GM21528 (cell line): ENCODE measurements around the gene ERMARD.

ENCODE experiments used
- ATAC-seq: cut with Tn5 transposase; IDR thresholded peaks from one replicate; pipeline ENCODE4 v1.9.1; 2021; ENCODE audit warnings: mild to moderate bottlenecking, moderate library complexity; ENCODE audit not compliant: unreplicated experiment, low FRiP score

The ERMARD gene

DNA sequence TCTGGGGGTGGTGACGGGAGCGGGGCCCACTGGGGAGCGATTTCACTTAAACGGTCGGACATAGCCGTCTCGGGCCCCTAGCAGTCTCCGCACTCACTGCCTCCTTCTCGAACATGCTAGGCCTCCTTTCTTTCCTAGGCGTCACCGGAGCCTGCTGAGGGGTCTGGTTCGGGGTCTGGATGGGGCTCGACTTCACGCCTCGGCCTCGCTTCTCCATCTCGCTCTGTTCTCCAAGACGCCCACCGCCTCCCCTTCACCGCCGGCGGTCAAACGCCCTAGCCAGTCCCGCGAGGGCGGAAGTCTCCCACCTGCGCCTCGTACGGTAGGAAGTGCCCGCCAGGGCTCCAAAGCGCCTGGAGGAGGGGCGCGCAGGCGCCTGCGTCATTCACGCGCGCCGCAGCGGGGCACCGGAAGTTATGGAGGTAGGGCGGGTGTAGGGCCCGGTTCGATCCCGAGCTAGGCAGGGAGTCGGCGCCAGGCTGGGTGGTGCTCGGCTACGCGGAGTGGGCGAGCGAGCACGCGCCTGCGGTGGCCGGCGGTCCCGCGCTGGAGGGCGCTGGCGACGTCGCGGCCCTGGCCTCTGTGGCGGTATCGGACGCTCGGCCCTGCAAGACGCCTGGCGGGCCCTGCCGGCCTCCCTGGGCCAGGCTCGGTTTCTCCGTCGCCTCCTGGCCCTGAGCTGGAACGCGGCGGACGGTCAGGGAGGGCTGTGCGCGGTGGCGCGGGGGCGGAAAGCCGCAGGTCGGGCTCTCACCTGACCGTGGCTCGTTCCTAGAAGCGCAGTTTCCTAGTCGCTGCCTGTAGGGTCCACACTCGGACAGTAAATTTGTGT is at the start of gene ERMARD, which contains the start of gene DYNLT2:
Gene ERMARD (plus strand): TSS at position 381 of the 832 bp plus-strand sequence. CDS start 36 bp downstream, at position 417.
Gene DYNLT2 (minus strand): TSS at position 331 of the 832 bp plus-strand sequence. CDS start 114 bp downstream, at position 217.
- ATAC-seq = peak; percentile 95

DNA sequence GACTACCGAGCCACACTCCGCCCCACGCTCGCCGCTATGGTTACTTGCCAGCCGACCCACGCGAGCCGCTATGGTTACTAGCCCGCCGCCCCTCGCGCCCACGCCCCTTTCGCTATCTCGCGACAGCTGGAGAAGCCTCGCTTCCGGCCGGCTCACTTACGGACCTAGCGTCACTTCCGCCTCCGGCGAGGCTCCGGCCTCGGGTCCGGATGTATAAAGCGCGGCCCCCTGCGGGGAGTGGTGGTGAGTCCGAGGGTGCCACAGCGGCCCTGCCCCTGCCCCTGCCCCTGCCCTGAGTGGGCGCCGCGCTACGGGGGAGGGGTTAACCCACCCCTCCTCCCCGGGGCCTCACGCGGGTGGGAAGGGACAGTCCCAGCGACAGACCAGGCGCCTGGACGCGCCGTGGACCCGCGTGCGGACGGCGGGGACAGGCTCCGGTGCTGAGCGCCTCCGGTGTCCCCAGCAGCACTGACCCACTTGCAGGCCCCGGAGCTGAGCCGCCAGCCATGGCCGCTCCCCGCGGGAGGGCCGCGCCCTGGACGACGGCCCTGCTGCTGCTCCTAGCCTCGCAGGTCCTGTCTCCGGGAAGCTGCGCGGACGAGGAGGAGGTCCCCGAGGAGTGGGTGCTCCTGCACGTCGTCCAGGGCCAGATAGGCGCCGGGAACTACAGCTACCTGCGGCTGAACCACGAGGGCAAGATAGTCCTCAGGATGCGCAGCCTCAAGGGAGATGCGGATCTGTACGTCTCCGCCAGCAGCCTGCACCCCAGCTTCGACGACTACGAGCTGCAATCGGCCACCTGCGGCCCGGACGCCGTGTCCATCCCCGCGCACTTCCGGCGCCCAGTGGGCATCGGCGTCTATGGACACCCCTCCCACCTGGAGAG is 49.2 kb upstream of the ERMARD start, which contains the start of the genes C6orf120 and WDR27:
Gene C6orf120 (plus strand): TSS at position 173 of the 886 bp plus-strand sequence. CDS start 334 bp downstream, at position 507.
Gene WDR27 (minus strand): TSS at position 76 of the 886 bp plus-strand sequence. CDS start 13,024 bp downstream, outside the sequence.
- ATAC-seq = peak; percentile 97

- ATAC-seq = peak; percentile 21
Measured at GRCh38 chr6:169702840-169703246, 48.6 kb upstream of the ERMARD start.

- no peak for ATAC-seq
Measured at GRCh38 chr6:169707772-169708171, 43.6 kb upstream of the ERMARD start.

DNA sequence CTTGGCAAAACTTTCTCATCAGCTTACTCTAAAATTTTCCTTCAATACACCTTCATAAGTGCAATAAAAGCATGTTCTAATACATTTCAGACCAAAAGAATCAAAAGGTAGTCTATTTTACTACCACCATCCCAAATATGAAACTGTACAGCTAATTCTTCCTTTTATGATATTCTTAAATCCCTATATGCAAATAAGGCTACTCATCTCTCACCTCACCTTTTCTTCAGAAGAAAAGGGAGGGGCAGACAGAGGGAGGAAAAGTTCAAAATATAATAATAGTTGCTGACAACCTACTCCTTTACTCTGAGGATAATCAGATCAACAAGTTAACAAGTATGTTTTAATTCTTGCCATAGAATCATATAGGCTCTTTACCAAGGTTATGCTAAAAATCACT is 42.1 kb upstream of the ERMARD start:
- no peak for ATAC-seq

DNA sequence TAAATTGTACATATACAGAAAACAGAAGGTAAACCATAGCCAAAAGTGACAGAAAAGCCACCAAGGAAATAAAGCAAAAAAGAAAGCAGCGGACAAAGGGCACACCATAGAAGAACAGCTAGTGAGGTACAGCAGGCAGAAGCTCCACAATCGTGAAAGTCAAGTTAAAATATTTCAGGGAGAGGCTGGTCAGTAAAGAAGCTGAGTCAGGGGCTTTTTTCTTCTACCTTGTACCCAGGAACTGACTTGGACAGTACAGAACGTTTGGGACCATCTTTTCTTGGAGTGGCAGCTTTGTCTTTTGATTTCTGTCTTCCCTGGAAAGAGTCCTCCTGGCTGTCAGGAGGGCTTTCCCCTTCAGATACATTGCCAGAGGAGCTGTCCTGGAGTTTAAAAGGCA is 41.4 kb upstream of the ERMARD start:
- no peak for ATAC-seq

DNA sequence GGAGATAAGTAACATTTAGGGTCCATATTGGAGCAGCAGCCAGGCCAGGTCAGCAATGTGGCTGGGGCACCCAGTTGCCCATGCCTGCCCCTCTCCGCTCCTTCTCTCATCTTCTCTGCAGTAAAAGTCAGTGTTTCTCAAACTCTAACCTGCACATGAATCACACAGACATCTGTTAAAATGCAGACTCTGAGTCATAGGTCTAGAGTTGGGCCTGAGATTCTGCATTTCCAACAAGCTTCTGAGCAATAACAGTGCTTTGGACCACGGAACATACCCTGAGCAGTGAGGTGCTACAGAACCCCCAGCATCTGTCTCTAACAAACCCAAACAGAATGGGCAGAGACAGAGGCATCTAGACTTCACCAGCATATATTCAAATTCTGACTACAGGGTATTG is 37.2 kb upstream of the ERMARD start:
- ATAC-seq = no peak

DNA sequence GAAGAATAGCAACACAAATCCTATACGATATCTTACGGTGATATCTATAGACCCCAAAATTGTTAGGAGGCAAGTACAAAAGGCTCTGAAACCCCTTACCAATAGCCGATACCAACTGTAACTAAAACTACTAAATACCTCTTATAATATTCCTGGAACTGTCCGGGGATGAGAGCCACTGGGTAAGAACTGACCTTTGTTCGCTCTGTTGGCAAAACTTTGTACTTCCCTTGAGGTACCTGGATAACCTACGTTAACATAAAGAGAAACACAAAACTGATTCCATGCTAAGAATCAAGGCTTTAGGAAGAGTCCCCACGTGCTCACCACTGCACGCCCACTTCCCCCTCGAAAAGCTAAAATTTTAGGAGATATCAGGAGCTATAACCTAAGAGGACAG is 36.8 kb upstream of the ERMARD start:
- ATAC-seq = no peak

GRCh38 chr6:169719117-169719516 is 32.3 kb upstream of the ERMARD start:
- ATAC-seq = no peak

DNA sequence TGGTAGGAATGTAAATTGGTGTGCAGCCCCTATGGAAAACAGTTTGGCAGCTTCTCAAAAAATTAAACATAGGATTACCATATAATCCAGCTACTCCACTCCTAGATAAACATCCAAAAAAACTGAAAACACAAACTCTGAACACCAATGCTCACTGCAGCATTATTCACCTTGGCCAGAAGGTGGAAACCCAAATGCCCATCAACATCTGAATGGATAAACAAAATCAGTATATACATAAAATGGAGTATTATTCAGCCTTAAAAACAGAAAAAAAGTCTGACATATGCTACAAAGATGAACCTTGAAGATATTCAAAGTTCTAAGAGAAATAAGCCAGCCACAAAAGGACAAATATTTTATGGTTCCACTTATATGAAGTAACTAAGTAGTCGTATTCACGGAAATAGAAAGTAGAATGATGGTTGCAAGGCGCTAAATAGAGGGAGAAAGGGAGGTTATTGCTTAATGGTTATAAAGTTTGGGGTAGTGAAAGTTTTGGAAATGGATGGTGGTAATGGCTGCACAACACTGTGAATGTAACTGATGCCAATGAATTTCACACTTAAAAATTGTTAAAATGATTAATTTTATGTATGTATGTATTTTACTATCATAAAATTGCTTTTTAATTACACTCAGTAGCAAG is 31.1 kb upstream of the ERMARD start:
- ATAC-seq = no peak

- peak; percentile 24 for ATAC-seq
Measured at GRCh38 chr6:169722362-169723199, 28.8 kb upstream of the ERMARD start.

DNA sequence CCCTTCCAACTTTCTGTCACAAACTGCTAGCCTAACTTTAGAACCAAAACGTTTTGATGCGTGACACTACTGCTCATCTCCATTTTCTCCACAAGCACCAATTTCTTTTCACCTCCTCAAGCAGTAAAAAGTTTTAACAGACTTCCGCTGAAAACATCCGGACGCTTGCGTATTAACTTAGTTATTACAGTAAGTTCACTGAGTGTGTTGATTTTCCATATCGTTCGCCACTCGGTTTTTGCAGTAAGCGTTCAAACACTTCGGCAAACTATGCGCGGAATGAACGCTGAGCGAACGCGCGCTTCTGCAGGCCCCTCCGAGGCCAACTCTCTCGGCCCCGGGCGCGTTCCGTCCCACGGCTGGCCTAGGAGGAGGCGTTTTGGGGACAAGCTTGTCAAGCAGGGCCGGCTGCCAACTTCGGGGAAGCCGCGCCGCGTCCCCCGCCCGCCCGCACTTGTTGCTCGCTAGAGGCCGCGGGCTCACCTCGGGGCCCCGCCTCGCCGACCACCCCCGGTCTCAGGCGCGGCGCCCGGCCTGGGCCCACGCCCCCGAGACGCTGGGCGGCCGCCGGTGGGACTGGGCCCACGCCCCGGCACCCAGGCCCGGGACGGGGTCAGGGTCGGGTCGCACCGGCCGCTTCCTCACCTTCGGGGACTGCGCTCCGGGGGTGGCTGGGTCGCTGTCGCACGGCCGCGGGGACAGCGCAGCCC is 28.1 kb upstream of the ERMARD start:
- peak; percentile 38 for ATAC-seq

DNA sequence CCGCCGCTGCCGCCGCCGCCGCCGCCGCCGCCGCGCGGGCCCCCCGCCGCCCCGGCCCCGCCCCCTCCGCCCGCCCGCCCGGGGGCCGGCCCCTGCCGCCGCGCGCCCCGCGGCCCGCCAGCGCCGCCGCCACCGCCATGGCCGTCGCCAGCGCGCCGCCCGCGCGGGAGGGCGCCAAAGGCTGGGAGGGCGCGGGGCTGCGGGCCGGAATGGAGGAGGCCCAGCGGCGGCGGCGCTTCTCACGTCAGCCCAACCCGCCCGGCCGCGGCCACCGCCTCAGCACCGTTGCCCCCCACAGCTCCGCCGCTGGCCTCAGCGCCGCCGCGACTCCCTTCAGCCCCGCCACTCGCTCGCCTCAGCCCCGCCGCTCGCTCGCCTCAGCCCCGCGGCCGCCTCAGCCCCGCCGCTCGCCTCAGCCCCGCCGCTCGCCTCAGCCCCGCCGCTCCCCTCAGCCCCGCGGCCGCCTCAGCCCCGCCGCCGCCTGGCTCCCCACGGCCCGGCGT is 27.4 kb upstream of the ERMARD start:
- ATAC-seq = peak; percentile 40

- ATAC-seq = peak; percentile 47
Measured at GRCh38 chr6:169724494-169725124, 26.8 kb upstream of the ERMARD start, which contains the start of gene PHF10. TSS of gene PHF10 (minus strand) at chr6:169724500. CDS start at chr6:169723931, 569 bp downstream.

GRCh38 chr6:169725125-169726048 is 26.0 kb upstream of the ERMARD start:
- peak; percentile 22 for ATAC-seq

DNA sequence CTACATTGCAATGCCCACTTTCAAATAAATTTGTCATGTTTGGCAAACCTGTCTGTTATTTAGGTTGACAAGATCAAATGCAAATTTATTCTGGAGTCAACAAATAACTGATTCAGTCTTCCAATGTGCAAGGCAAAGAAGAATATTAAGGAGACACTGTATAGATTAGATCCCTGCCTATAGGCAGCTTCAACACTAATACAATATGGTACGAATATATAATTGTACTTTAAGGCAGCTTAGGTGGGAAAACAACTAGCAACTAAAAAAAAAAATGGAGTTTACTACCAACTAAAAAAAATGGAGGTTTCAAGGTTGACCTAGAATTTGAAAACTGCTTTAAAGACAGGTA is 25.4 kb upstream of the ERMARD start:
- no peak for ATAC-seq

DNA sequence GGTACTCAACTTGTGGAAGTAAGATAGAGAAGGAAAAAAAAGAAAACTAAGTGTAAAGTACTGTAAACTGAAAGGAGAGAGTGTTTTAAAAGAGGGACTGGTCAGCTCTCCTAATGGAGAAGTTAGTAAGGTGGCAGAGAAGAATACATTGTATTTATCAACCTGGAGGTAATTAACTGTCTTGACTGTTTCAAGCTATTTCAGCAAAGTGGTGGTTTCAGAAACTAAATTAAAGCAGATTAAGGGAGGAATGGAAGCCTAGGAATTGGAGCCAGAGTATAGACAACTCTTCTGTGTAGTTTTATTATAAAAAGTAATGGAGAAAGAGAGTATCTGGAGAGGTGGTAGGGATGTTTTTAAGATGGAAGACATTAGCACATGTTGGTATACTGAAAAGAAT is 24.5 kb upstream of the ERMARD start:
- no peak for ATAC-seq
